Activated CD4-positive, alpha-beta T cell treated with anti-CD3 and anti-CD28 coated beads for 4 hours (primary cell): ENCODE results near the gene PPY.
"Not testable (repeated sequence)": the region's sequence is repeated elsewhere in the genome, so short reads cannot be mapped to it uniquely, and the experiment has no call there.

Source experiments
- DNase-seq, 2 donors: peaks; one replicate each; pipeline ENCODE4 v3.0.0-alpha.2; 2020

The PPY gene, protein sequence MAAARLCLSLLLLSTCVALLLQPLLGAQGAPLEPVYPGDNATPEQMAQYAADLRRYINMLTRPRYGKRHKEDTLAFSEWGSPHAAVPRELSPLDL

GRCh38 chr17:43942051-43942685, at the start of gene PPY:
TSS of gene PPY (minus strand) at chr17:43942476. CDS start at chr17:43941654, 822 bp downstream.
- no peak for DNase-seq

- no peak for DNase-seq
Measured at GRCh38 chr17:43988301-43988700, 46.0 kb upstream of the PPY start.

- no peak for DNase-seq
Measured at GRCh38 chr17:43987131-43988021, 45.1 kb upstream of the PPY start.

DNA sequence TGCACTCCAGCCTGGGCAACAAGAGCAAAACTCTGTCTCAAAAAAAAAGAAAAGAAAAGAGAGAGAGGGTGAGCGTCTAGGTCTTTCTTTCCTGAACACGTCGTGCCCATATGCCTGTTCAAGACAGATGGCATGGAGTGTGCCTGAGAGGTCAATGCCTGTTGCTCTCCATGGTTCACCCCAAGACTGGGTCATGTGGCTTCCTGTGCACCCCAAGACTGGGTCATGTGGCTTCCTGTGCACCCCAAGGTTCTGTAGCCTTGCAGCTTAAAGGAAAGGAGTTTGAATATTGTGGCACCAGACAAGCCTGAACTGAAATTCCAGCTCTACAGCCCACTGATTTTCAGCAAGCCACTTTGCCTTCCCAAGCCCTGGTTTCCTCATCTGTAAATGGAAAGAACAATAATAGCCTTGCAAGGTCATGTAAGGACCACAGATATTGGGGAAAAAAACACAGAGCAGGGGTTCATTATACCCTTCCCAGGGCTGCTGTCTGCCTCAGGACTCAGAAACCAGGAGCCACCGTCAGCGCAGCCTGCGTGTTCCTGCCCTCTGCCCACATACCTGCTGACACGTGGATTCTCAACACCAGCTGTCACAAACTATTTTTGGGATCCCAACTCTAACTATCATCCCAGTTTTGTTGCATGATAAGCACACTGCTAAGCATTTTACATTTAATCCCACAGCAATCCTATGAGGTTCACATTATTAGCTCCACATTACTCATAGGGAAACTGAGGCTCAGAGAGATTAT, 44.1 kb upstream of the PPY start:
- DNase-seq, result no peak

DNA sequence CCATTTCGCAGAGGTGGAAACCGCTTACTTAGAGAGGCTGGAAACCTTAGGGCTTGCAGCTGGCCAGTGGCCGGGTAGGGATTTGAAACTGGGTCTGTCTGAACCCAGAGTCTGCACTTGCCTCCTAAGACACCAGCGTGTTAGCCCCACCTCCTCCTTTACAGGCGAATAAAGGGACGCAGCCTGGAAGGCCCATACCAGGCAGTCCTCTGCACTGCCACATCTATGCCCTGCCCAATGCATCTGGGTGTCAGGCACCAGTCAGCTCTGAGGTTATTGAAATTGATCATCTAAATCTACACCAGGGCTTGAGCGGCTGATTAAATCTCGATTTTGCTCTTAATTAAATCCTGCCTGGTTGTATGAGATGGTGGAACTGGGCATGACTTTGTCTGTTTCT, 42.2 kb upstream of the PPY start:
- DNase-seq, result no peak

DNA sequence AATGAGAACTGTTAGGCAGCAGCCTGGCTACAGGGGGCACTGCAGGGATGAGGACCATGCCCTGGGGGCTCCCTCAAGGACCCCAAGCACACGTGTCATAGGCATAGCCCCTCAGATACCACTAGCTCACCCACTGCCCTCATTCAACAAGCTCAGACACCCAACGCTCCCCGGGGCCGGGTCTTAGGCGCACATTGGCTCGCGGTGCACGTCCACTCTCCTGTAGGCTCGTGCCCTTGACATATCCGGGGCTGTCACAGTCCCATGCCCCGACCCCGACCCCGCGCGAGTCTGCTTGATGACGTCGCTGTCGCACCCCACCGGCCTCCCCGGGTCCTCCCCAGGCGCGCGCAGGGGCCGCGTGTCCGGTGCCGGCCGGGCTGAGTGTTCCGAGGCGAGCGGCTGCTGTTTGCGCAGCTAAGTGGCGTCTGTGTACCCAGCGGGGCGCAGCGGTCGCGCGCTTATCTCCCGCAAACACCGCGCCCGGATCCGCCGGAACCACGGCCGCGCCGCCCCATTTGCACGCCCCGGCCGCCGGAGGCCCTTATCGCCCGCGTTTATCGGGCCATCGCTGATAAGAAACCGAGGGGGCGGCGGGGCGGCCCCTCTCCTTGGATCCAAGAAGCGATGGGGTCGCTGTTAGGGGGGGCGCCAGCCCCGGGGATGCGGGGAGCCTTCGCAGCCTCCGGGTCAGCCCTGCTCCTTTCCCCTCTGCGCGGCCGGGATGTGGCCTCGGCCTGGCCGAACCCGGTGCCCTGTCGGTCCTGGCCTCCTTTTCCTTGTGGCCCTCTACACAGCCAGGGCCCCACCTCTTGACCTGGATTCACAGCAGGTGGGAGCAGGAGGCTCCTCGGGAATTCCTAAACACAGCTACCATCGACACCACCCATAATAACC, 41.5 kb upstream of the PPY start:
- DNase-seq, result no peak

DNA sequence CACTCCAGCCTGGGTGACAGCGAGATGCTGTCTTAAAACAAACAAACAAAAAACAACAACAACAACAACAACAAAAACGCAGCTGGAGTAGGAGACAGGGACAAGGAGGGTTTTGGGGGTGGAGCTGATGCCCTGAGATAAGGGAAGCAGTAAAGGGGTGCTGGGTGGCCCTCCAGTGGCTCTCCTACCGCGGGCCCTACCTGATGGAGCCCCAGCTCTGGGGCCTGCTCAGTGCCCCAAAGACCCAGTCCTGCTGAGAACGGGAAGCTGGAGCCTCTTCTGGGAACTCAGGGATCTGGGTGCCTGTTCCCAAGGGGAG, 40.9 kb upstream of the PPY start:
- no peak for DNase-seq

DNA sequence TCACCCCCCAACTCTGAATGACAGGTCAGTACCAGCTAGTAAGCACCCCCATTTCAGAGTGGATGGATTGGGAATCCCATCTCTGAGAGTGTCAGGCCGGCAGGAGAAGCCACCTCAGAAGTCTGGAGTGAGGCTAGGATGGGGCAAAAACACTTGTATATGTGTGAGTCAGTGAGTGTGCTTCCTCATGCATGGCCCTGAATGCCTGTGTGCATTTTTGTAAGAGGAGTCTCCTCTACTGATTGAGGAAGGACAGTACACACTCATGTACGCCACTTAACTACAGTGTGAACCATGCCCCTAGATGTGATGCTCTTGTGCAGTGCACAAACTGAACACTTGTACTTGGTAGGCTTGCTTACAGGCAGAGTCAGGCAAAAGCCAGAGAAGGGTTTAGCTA, 39.9 kb upstream of the PPY start:
- no peak for DNase-seq

DNA sequence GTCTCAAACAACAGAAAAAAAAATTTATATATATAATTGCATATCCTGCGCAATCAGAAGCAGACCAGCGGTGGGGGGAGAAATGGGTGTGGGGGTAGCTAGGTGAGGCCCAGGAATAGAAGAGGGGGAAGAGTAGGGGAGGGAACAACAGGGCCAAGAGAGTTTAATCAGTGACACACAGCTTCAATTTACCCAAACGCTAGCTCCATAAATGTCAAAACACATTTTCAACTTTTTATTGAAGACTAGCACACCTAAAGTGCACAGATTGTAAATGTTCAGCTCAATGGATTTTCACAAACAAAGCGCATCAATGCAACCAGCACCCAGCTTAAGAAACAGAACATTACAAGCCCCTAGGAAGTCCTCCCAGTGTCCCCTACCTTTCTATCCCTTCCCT, 37.4 kb upstream of the PPY start:
- no peak for DNase-seq

DNA sequence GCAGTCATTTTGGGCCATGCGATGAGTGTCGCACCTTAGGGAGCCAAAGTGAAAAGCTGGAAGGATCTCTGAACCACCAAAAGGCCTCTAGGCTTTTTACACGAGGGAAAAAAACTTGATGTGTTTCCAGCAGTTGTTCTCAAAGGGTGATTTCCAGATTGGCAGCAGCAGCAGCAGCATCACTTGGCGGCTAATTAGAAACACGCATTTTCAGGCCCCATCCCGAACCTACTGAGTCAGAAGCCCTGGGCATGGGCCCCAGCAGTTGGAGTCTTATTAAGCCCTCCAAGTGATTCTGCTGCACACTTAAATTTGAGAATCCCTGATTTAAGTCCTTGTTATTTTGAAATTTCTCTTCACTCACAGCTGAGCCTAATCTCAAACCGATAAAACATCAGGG, 36.7 kb upstream of the PPY start:
- no peak for DNase-seq

GRCh38 chr17:43978078-43978477, 35.8 kb upstream of the PPY start:
- DNase-seq, result no peak

DNA sequence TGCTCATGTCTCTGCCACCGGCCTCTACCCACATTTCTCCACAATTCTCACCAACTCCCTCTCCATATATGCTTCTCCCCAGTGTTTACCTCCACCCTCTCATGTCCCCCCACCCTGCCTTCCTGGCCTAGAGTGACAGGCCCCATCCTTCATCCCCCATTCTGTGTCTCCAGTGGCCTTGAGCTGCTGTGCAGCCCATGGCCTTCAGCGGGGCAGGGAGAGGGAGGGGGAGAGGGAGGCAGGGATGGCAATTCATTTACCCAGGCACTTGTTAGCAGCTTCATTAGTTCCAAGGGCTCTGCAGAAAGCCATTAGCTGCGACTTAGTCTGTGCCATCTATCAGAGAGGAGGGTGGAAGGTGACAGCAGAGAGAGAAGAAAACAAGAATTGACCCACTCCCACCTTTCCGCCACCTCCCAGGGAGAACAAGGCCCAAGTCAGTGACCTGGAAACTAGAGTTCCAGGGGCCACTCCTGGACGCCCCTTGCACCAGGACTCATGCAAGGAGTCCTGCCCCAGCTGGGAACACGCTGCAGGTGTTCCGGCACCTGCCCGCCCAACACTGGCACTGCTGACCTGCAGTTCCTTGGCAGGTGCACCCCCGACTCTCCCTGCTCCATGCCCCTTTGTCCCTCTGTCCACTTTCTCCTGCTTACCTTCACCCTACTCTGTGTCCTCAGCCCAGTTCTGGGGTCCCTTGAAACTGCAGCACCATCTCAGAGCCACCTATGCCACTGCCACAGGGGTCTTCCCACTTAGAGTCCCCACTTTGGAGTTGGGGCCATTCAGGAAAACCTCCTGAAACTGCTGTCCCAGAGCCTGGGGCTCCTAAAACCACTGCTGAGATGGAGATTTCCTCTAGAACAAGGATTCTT, 34.9 kb upstream of the PPY start:
- no peak for DNase-seq

GRCh38 chr17:43975898-43976297, 33.6 kb upstream of the PPY start:
- no peak for DNase-seq

GRCh38 chr17:43974382-43975266, 32.3 kb upstream of the PPY start:
- no peak for DNase-seq

- not testable (repeated sequence) for DNase-seq
Measured at GRCh38 chr17:43972444-43973212, 30.4 kb upstream of the PPY start.

- DNase-seq, result not testable (repeated sequence)
Measured at GRCh38 chr17:43971436-43971835, 29.2 kb upstream of the PPY start.

- DNase-seq, result no peak
Measured at GRCh38 chr17:43970366-43970765, 28.1 kb upstream of the PPY start.

- no peak for DNase-seq
Measured at GRCh38 chr17:43967251-43967875, 25.1 kb upstream of the PPY start.

DNA sequence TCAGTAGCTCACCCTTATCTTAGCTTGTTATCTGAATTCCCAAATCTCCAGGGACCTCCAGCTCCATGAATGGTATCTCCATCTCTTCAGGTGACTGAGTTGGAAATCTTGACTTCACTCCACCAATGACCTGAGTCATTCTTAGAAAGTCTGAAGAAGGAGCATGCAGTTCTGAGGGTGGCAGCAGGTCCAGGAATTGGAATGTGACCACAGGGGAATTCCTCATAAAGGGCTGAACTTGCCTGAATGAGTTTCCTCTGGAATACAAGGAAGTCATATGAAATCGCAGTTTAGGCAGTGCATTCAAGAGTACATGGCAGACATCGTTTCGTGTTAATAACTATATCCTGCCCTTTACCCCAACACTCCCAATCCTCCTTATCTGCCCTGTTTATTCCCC, 24.0 kb upstream of the PPY start:
- no peak for DNase-seq
